Rectal smooth muscle tissue (tissue), 1 donor: ENCODE measurements around the gene NPM3.

Experiments used
- H3K27ac ChIP-seq: one replicate; pipeline ENCODE4 v1.7.0; 2013; ENCODE audit warnings: low read depth, low read length, inconsistent platforms
- H3K27me3 ChIP-seq: one replicate; pipeline ENCODE4 v1.7.0; 2013; ENCODE audit warnings: low read length; ENCODE audit not compliant: control insufficient read depth, insufficient read depth
- H3K36me3 ChIP-seq: one replicate; pipeline ENCODE4 v1.7.0; 2013; ENCODE audit warnings: low read length; ENCODE audit not compliant: control insufficient read depth, insufficient read depth
- H3K4me1 ChIP-seq: one replicate; pipeline ENCODE4 v1.7.0; 2013; ENCODE audit warnings: low read length; ENCODE audit not compliant: control insufficient read depth, insufficient read depth
- H3K4me3 ChIP-seq: one replicate; pipeline ENCODE4 v1.7.0; 2013; ENCODE audit warnings: low read length
- H3K9ac ChIP-seq: one replicate; pipeline ENCODE4 v1.7.0; 2013; ENCODE audit warnings: low read length

NPM3 gene, protein sequence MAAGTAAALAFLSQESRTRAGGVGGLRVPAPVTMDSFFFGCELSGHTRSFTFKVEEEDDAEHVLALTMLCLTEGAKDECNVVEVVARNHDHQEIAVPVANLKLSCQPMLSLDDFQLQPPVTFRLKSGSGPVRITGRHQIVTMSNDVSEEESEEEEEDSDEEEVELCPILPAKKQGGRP

DNA sequence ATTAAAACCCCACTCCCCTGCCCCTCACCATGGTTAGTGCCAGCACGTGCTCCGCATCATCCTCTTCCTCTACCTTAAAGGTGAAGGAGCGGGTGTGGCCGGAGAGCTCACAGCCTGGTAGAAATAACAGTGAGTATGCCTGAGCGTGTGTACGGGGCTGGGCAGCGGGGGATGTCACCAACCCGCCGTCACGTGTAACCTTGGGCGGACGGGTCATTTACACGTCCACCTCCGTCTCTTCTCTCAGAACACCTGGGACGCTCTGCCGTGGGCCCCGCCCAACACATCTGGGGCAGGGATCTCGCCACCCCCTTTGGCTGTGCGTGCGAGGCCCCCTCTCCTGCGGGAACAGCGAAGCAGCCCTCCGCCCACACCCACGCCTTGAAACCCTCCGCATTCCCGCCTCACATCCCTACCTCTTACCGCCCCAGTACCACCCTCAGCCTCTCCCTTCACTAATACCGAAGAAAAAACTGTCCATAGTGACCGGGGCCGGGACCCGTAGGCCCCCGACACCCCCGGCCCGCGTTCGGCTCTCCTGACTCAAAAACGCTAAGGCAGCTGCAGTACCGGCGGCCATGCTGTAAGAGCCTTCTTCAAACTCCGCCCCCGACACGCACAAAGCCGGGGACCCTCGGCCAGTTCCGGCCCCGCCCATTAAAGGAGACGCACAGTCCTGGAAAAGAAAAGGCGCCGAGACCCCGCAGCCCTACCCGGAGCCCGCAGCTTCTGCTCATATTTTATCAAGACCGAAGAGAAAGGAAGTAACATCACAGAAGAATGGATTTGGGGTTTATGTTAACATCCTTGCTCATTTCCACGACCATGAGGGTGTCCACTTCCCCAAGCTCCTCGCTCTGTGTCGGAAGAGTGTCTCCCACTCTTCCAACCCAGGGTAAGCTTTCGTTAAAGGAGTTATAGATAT lies at the start of gene NPM3:
Gene NPM3, minus strand, starts transcription at position 636 of the 925 bp plus-strand sequence. Its CDS starts 56 bp downstream, at position 580.
- H3K27ac ChIP-seq: peak within 1 kb of the TSS; percentile 4
- H3K27me3 ChIP-seq: peaks cover 9% of the 10 kb centered on the region
- H3K4me3 ChIP-seq: peak within 1 kb of the TSS; percentile 75
- peaks cover 9% of the 10 kb centered on the region for H3K4me1 ChIP-seq
- peaks cover 11% of the 10 kb centered on the region for H3K36me3 ChIP-seq
- H3K9ac ChIP-seq: peak within 1 kb of the TSS; percentile 19

GRCh38 chr10:101832325-101832771 lies 49.1 kb upstream of the NPM3 start:
- Histone ChIP-seq H3K9ac (no peak overlapping the region), H3K36me3 (no peaks in the 10 kb centered on the region), H3K27me3 (no peaks in the 10 kb centered on the region), H3K27ac (no peak overlapping the region), H3K4me3 (no peak overlapping the region), H3K4me1 (peaks cover 5% of the 10 kb centered on the region)

DNA sequence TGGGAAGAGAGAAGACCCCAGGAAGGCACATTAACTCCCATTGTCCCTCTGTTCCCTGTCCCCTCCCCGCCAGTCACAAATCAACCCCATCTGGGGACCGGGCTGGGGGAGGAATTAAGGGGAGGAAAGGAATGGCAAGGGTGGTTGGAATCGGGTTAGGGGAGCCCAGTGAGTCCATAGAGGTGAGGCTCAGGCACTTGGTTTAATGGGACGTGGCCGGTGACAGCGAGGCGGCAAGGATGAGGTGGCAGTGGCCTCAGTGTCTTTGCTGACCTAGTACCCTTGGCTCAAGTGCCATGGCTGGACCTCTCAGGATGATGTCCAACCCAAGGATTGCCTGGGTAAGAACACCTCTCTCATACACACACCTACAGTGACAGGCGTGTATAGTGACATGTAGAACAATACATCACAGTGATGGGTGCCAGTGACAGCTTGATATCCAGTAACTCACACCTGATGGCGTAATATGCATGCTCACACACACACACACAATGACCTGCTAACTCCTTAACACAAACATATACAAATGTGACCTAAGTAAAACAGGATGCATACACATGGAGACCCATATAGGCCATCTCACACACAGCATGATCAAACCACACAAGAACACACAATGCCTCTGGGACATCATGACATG lies 48.0 kb upstream of the NPM3 start:
- H3K36me3 ChIP-seq: no peaks in the 10 kb centered on the region
- peaks cover 5% of the 10 kb centered on the region for H3K4me1 ChIP-seq
- peak overlapping the region; percentile 34 for H3K27ac ChIP-seq
- peak overlapping the region; percentile 83 for H3K4me3 ChIP-seq
- no peaks in the 10 kb centered on the region for H3K27me3 ChIP-seq
- H3K9ac ChIP-seq: peak overlapping the region; percentile 69

- H3K4me1 ChIP-seq: peaks cover 5% of the 10 kb centered on the region
- H3K9ac ChIP-seq: peak overlapping the region; percentile 69
- peak overlapping the region; percentile 83 for H3K4me3 ChIP-seq
- H3K36me3 ChIP-seq: no peaks in the 10 kb centered on the region
- H3K27ac ChIP-seq: peak overlapping the region; percentile 44
- H3K27me3 ChIP-seq: no peaks in the 10 kb centered on the region
These were observed 47.3 kb upstream of the NPM3 start for GRCh38 chr10:101830322-101831168.

DNA sequence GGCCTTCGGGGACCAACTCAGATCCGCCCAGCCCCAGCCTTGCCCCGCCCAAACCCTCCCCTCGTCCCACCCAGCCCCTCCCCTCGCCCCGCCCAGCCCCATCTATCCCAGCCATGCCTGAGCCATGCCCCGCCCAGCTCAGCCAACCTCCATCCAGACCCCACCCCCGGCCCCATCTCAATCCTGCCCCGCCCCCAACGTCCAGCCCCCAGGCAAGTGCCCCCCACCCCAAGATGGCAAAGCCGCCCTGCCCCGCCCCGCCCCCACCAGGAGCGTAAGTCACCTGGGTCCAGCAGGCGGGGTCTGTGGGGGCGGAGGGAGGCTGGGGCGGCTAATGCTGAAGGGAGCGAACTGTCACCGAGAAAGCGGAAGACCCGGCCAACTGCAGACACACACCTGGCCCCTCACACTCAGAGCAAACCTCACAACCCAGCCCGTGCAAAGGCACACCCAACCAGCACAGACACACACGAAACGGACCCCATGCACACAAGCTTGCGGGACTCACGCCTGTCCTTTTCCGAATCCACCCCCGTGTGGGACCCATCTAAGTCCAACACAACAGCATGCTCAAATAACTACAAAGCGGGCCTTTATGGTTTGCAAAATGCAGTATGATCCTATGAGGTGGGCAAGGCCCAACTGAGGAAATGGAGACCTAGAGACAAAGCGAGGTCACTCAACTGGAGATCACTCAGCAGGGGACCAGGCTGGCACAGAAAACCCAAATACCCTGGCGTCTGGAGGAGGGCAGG lies 46.5 kb upstream of the NPM3 start:
- no peak overlapping the region for H3K9ac ChIP-seq
- H3K4me1 ChIP-seq: peaks cover 5% of the 10 kb centered on the region
- H3K4me3 ChIP-seq: peak overlapping the region; percentile 83
- H3K27ac ChIP-seq: peak overlapping the region; percentile 44
- no peaks in the 10 kb centered on the region for H3K36me3 ChIP-seq
- H3K27me3 ChIP-seq: no peaks in the 10 kb centered on the region

- Histone ChIP-seq H3K4me1 (peaks cover 5% of the 10 kb centered on the region), H3K4me3 (no peak overlapping the region), H3K27me3 (no peaks in the 10 kb centered on the region), H3K27ac (no peak overlapping the region), H3K36me3 (no peaks in the 10 kb centered on the region), H3K9ac (no peak overlapping the region)
These were observed 45.7 kb upstream of the NPM3 start for GRCh38 chr10:101828766-101829551.

DNA sequence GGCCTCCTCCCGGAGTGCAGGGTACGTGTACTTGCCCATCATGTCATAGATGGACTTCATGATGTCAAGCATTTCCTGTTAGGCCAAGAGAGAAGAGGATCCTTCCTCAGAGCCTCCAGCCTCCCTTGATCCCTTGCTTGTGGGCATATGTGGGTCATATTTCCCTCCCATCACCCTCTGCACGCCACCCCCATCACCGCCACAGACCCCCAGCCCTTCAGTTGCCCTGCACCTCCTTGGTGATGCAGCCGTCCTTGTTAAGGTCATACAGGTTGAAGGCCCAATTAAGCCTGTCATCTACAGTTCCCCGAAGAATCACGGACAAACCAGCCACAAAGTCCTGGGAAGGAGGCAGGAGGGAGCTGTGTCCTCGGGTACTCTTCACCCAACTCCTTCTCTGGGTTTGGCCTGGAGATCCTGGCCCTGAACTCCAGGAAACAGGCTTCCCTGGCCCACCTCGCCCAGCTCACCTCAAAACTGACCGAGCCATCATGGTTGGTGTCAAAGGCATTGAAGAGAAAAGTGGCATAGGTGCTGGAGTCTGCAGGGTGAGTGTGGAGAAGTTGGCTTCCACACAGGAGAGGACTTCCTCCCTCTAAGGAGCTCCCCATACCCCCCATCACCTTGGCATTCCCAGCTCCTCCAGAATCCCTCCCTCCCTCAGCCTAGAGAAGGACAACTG lies 44.8 kb upstream of the NPM3 start:
- H3K36me3 ChIP-seq: no peaks in the 10 kb centered on the region
- peaks cover 5% of the 10 kb centered on the region for H3K4me1 ChIP-seq
- no peak overlapping the region for H3K27ac ChIP-seq
- H3K4me3 ChIP-seq: no peak overlapping the region
- no peaks in the 10 kb centered on the region for H3K27me3 ChIP-seq
- H3K9ac ChIP-seq: no peak overlapping the region

GRCh38 chr10:101826852-101827434 lies 43.7 kb upstream of the NPM3 start:
- Histone ChIP-seq H3K27ac (no peak overlapping the region), H3K4me3 (no peak overlapping the region), H3K9ac (no peak overlapping the region), H3K27me3 (no peaks in the 10 kb centered on the region), H3K4me1 (peaks cover 5% of the 10 kb centered on the region), H3K36me3 (no peaks in the 10 kb centered on the region)

- Histone ChIP-seq H3K36me3 (no peaks in the 10 kb centered on the region), H3K4me1 (no peaks in the 10 kb centered on the region), H3K27me3 (no peaks in the 10 kb centered on the region), H3K27ac (no peak overlapping the region), H3K4me3 (no peak overlapping the region), H3K9ac (no peak overlapping the region)
These were observed 41.5 kb upstream of the NPM3 start for GRCh38 chr10:101824736-101825135.

DNA sequence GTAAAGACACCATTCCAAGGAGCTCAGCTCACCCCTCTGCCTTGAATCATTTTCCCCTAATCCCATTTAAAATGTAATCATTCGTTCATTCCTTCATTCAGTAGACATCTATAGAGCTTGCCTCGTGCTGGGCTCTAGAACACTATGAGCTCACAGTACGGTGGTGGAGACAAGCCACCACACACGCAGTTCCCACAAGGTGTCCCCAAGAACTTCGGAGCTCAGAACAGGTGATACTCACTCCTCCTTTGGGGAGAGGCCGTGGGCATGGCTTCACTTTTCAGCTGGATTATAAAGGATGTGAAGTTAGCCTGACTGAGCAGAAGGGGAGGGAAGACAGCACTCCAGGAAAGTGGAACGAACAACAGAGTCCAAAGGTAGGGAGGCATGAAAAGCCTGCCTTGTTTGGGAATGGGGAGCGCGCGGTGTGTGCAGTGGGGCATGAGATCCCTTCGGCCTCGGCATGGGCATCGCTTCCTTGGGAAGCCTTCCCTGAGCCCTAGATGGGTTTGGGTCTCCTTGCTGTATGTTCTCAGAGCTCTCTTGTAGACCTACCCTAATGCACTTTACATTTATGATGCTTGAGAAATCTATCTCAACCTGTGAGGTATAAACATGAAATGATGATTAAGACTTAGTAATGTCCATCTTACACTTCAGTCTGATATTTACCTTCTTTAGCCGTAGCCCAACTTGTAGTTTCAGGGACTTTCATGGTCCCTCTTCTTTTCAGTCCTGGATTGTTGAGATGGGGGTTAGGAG lies 35.8 kb upstream of the NPM3 start:
- peak overlapping the region; percentile 96 for H3K27ac ChIP-seq
- H3K27me3 ChIP-seq: no peaks in the 10 kb centered on the region
- no peak overlapping the region for H3K9ac ChIP-seq
- H3K4me1 ChIP-seq: peaks cover 11% of the 10 kb centered on the region
- peaks cover 2% of the 10 kb centered on the region for H3K36me3 ChIP-seq
- peak overlapping the region; percentile 72 for H3K4me3 ChIP-seq
